Esophagus squamous epithelium (tissue), 4 donors: ENCODE measurements around the gene RASGRF1.

ENCODE experiments used
- POLR2A ChIP-seq, 4 donors: fragments of 450-650 bp; IDR thresholded peaks; one replicate each; pipeline ENCODE4 v1.6.1; 2017; ENCODE audit warnings: antibody characterized with exemption in 4 of 4, mild to moderate bottlenecking in 4 of 4, moderate library complexity in 3 of 4
- TF ChIP-seq, protein P1 (sequence below), 6 experiments: fragments of 450-650 bp in 4 of 6; fragments of 200-600 bp in 2 of 6; sonication (generic) in 2 of 6; IDR thresholded peaks; one replicate each; pipeline ENCODE4 v1.5.1; 2016 to 2019; ENCODE audit warnings: antibody characterized with exemption in 6 of 6, mild to moderate bottlenecking in 4 of 6, moderate library complexity in 4 of 6

DNA sequence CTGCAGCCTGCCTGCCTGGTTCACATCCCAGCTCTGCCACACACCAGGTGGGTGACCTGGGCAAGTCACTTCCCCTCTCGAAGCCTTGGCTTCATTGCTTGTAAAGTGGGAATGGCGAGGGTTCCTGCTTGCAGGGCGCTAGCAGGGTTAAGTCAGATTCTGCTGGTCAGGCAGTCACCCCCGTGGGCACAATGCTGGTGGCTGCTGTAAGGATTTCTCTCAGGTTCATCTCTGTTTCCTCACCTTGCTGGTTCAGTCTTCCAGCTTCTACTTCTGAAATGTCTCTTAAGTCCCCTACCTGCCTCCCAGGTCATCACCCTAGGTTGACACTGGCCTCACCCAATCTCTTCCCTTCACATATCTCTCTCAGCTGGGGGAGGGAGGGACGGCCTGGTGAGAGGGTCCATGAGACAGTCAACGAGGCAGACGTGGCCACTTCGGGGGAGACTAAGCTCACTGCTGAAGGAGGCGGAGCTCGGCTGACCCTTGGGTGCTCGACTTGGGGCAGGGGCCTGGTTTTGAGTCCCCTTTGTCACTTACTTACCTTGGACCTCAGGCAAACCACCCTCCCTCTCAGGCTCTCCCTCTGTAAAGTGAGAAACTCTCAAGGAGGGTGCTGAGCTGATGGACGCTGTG lies 157.3 kb downstream of the RASGRF1 start:
- TF ChIP-seq, protein P1, sequence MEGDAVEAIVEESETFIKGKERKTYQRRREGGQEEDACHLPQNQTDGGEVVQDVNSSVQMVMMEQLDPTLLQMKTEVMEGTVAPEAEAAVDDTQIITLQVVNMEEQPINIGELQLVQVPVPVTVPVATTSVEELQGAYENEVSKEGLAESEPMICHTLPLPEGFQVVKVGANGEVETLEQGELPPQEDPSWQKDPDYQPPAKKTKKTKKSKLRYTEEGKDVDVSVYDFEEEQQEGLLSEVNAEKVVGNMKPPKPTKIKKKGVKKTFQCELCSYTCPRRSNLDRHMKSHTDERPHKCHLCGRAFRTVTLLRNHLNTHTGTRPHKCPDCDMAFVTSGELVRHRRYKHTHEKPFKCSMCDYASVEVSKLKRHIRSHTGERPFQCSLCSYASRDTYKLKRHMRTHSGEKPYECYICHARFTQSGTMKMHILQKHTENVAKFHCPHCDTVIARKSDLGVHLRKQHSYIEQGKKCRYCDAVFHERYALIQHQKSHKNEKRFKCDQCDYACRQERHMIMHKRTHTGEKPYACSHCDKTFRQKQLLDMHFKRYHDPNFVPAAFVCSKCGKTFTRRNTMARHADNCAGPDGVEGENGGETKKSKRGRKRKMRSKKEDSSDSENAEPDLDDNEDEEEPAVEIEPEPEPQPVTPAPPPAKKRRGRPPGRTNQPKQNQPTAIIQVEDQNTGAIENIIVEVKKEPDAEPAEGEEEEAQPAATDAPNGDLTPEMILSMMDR (IDR thresholded peaks at IDR 0.05), result no peak
- no peak for TF ChIP-seq POLR2A (IDR thresholded peaks at IDR 0.05)
